A549 (cell line): Measurements from ENCODE around the gene CTTN. TPM values are rescaled to one million over a fixed set of nuclear protein-coding genes. Genes with fewer than 3 reads are reported as not detected.
"Not testable (repeated sequence)": the region's sequence is repeated elsewhere in the genome, so short reads cannot be mapped to it uniquely, and the experiment has no call there.

ENCODE experiments used
- ATAC-seq, 2 experiments: fragments of 200-7000 bp in 1 of 2; fragments of >200 bp in 1 of 2; cut with Nextera tagmentation in 1 of 2; cut with Tn5 transposase in 1 of 2; 3 replicates each; pipeline versions ENCODE4 v1.8.0 to v1.9.1; 2018 to 2020; ENCODE audit warnings: mild to moderate bottlenecking in 1 of 2, moderate library complexity in 1 of 2
- CTCF ChIA-PET: fragments of 300-600 bp; sonication (Branson Sonifier 250); formaldehyde crosslinking; extraction: SDS; loops from one replicate; lab custom pipeline; 2021; ENCODE audit warnings: antibody characterized with exemption, inconsistent platforms; lab: Yijun Ruan, JAX
- POLR2A ChIA-PET: fragments of 350-600 bp; formaldehyde crosslinking; extraction: SDS; loops from one replicate; lab custom pipeline; 2021; ENCODE audit warnings: antibody characterized with exemption, inconsistent platforms; lab: Yijun Ruan, JAX
- DNase-seq, 2 experiments: peaks; one replicate each; pipeline versions ENCODE4 v3.0.0 to v3.0.0-alpha.2; 2011 to 2016; ENCODE audit warnings: low read depth in 1 of 2, low spot score in 1 of 2
- FAIRE-seq: peaks from 2 replicates; lab custom pipeline; 2011; peaks lifted over from hg19 to GRCh38; lab: Jason Lieb, UNC
- H3K27ac ChIP-seq, 2 experiments: fragments of >200 bp; sonication (Bioruptor Twin); formaldehyde crosslinking; 3 replicates each; pipeline ENCODE4 v1.5.1; 2016 to 2017
- H3K4me1 ChIP-seq: fragments of >200 bp; sonication (Bioruptor Twin); formaldehyde crosslinking; 3 replicates; pipeline ENCODE4 v1.6.1; 2016
- H3K4me2 ChIP-seq: fragments of >200 bp; sonication (Bioruptor Twin); formaldehyde crosslinking; 3 replicates; pipeline ENCODE4 v1.6.1; 2016
- H3K4me3 ChIP-seq: fragments of >200 bp; sonication (Bioruptor Twin); formaldehyde crosslinking; 3 replicates; pipeline ENCODE4 v1.5.1; 2016
- H3K9me3 ChIP-seq: fragments of >200 bp; sonication (Bioruptor Twin); formaldehyde crosslinking; 3 replicates; pipeline ENCODE4 v1.6.1; 2016
- CEBPB ChIP-seq, 2 experiments: fragments of >200 bp in 1 of 2; sonication (Bioruptor Twin) in 1 of 2; formaldehyde crosslinking in 1 of 2; IDR thresholded peaks; 2 replicates each; pipeline ENCODE4 v1.6.1; 2012 to 2016
- EHMT2 ChIP-seq: fragments of 200-600 bp; sonication (generic); IDR thresholded peaks from 2 replicates; pipeline ENCODE4 v1.6.1; 2016; ENCODE audit warnings: antibody characterized with exemption, low read depth, mild to moderate bottlenecking, moderate library complexity
- EP300 ChIP-seq, 2 experiments: fragments of >200 bp; sonication (Bioruptor Twin); formaldehyde crosslinking; IDR thresholded peaks; 2 replicates in 1 of 2; 3 replicates in 1 of 2; pipeline ENCODE4 v1.6.1; 2016 to 2017
- FOSL2 ChIP-seq, 2 experiments: fragments of 450-650 bp in 1 of 2; fragments of >200 bp in 1 of 2; sonication (Bioruptor Twin) in 1 of 2; formaldehyde crosslinking; IDR thresholded peaks; 2 replicates each; pipeline versions ENCODE4 v1.5.0 to v1.6.1; 2016 to 2020; ENCODE audit warnings: mild to moderate bottlenecking in 1 of 2, moderate library complexity in 1 of 2
- GATA3 ChIP-seq: IDR thresholded peaks from 2 replicates; pipeline ENCODE4 v1.6.1; 2012; ENCODE audit warnings: borderline replicate concordance
- HEYL ChIP-seq: fragments of 250-450 bp; sonication (Bioruptor Pico); IDR thresholded peaks from 2 replicates; pipeline ENCODE4 v1.8.0; 2021; ENCODE audit warnings: mild to moderate bottlenecking, moderate library complexity
- HOXB13 ChIP-seq: fragments of 250-450 bp; sonication (Bioruptor Pico); IDR thresholded peaks from 2 replicates; pipeline ENCODE4 v1.5.0; 2020; ENCODE audit warnings: low read depth, mild to moderate bottlenecking, moderate library complexity
- HOXB5 ChIP-seq: fragments of 250-450 bp; sonication (Bioruptor Pico); IDR thresholded peaks from 2 replicates; pipeline ENCODE4 v1.5.0; 2020; ENCODE audit warnings: mild to moderate bottlenecking, moderate library complexity
- JUNB ChIP-seq: fragments of >200 bp; sonication (Bioruptor Twin); formaldehyde crosslinking; IDR thresholded peaks from 2 replicates; pipeline ENCODE4 v1.6.1; 2016
- KDM5A ChIP-seq: fragments of 200-600 bp; sonication (generic); IDR thresholded peaks from 2 replicates; pipeline ENCODE4 v1.6.1; 2016; ENCODE audit warnings: antibody characterized with exemption, mild to moderate bottlenecking
- MAFK ChIP-seq: fragments of 450-650 bp; IDR thresholded peaks from 2 replicates; pipeline ENCODE4 v1.6.1; 2014; ENCODE audit not compliant: partially characterized antibody
- NFE2L2 ChIP-seq: fragments of 150-350 bp; conservative IDR thresholded peaks from 2 replicates; pipeline ENCODE4 v1.6.1; 2014; ENCODE audit warnings: low read length
- PHF8 ChIP-seq: fragments of 200-600 bp; sonication (generic); IDR thresholded peaks from 2 replicates; pipeline ENCODE4 v1.6.1; 2016; ENCODE audit warnings: low read depth, mild to moderate bottlenecking, antibody characterized with exemption, moderate library complexity, borderline replicate concordance
- TFCP2L1 ChIP-seq: fragments of 250-450 bp; sonication (Bioruptor Pico); IDR thresholded peaks from 2 replicates; pipeline ENCODE4 v1.5.0; 2021; ENCODE audit warnings: mild to moderate bottlenecking
- TP53 ChIP-seq: fragments of 250-450 bp; sonication (Bioruptor Pico); IDR thresholded peaks from 2 replicates; pipeline ENCODE4 v1.5.0; 2021; ENCODE audit warnings: mild to moderate bottlenecking, moderate library complexity
- ZFP36 ChIP-seq: fragments of 450-650 bp; IDR thresholded peaks from 2 replicates; pipeline ENCODE4 v1.6.1; 2014; ENCODE audit warnings: borderline replicate concordance; ENCODE audit not compliant: partially characterized antibody
- WGBS: methylation state at CpG from one replicate; pipeline ENCODE4 v1.1.6; 2017; ENCODE audit errors: missing lambda C conversion rate; 5-methylcytosine and 5-hydroxymethylcytosine counted together
- polyA plus RNA-seq, 4 experiments: library from polyadenylated mRNA; depleted of rRNA in 3 of 4; stranded (reverse); fragments of >200 nt; fragmentation: RNase III in 1 of 4; extraction: RNeasy Plus Mini Kit Qiagen cat#74134 plus additional on column Dnase treatment in 1 of 4; gene quantifications; 2 replicates in 3 of 4; 3 replicates in 1 of 4; pipeline ENCODE4 v1.2.3, GENCODE V29; 2011 to 2017
- TF ChIP-seq, protein P1 (sequence below): fragments of 450-650 bp; IDR thresholded peaks from 2 replicates; pipeline ENCODE4 v1.6.1; 2014; ENCODE audit warnings: antibody characterized with exemption
- TF ChIP-seq, protein P2 (sequence below): fragments of 250-450 bp; sonication (Bioruptor Pico); IDR thresholded peaks from 2 replicates; pipeline ENCODE4 v1.5.0; 2020; ENCODE audit warnings: low read depth, mild to moderate bottlenecking, moderate library complexity
- TF ChIP-seq, protein P3 (sequence below): fragments of 250-450 bp; sonication (Bioruptor Pico); IDR thresholded peaks from 2 replicates; pipeline ENCODE4 v1.5.0; 2021; ENCODE audit warnings: mild to moderate bottlenecking, moderate library complexity, borderline replicate concordance

The CTTN gene
- polyA plus RNA-seq, 2 of the 4 experiments (the other 2 are of a cell fraction): 140 to 214 TPM

DNA sequence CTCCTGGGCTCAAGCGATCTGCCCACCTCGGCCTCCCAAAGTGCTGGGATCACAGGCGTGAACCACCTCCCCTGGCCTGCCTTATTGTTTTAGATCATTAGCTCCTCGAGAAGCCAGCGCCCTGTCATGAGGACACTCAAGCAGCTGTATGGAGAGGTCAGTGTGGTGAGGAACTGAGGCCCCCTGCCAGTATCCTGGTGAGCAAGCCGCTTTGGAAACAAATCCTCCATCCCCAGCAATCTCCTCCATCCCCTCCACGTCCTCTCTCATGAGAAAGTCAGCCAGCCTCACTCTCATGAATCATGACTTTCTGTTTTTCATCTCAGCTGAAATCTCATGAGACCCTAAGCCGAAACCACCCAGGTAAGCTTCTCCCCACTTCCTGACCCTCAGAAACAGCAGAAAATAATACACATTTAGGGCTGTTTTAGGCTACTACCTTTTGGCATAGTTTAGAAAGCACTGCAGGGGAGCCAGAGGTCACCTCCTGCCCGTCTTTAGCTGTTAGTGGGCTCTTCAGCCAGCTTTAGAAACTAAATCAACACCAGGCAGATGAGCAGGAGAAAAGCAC lies 56.0 kb downstream of the CTTN start:
- Histone ChIP-seq H3K4me2 (no peak overlapping the region), H3K4me3 (no peak overlapping the region), H3K27ac (no peak overlapping the region), H3K4me1 (peaks cover 8% of the 10 kb centered on the region), H3K9me3 (peaks cover 13% of the 10 kb centered on the region)
- ChIA-PET POLR2A (no interaction called here), CTCF (interaction anchor here (1.3 to 3.7 kb wide), 2 partner anchors 14 to 361 kb away, joined by 3 to 20 read pairs; no protein-coding TSS in a partner anchor)
- 78% methylated on average over 9 of the region's 9 CpGs for WGBS
- TF ChIP-seq EHMT2 (no peak), KDM5A (no peak)
- FAIRE-seq: no peak
- ATAC-seq: no peak
- DNase-seq: no peak

DNA sequence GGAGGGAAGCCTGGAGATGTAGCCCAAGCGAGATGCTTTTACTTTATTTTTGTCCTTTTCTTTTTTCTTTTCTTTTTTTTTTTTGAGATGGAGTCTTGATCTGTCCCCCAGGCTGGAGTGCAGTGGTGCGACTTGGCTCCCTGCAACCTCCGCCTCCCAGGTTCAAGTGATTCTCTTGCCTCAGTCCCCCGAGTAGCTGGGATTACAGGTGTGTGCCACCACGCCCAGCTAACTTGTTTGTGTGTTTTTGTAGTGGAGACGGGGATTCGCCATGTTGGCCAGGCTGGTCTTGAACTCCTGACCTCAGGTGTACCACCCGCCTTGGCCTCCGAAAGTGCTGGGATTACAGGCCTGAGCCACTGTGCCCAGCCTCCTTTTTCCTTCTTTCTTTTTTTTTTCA lies 56.5 kb downstream of the CTTN start:
- DNase-seq, ATAC-seq, H3K4me3 ChIP-seq, H3K27ac ChIP-seq, H3K9me3 ChIP-seq, H3K4me1 ChIP-seq, POLR2A ChIA-PET, FAIRE-seq, H3K4me2 ChIP-seq: not testable (repeated sequence)
- CTCF ChIA-PET: interaction anchor here (0.6 to 3.7 kb wide), 3 partner anchors 13 to 360 kb away, joined by 3 to 20 read pairs (median 5); no protein-coding TSS in a partner anchor
- WGBS: 87% methylated on average over 9 of the region's 9 CpGs

DNA sequence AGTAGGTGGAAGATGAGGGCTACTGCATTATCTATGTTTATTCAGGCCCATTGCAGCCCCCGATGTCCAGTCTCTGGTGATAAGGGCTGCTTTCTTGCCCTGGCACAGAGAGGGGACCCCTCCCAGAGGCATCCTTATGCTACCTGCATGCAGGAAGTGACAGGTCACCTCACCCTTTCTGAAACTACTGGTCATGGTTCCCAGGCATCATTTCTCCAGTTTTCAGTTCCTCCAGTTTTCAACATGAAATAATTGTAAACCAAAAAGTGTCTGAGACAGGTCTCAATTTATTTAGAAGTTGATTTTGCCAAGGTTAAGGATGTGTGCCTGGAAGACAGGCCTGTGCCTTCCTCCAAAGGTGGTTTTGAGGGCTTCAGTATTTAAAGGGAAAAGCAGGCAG lies 57.0 kb downstream of the CTTN start:
- no peak for FAIRE-seq
- ChIA-PET CTCF (interaction anchor here (0.6 to 3.7 kb wide), 3 partner anchors 12 to 53 kb away, joined by 3 to 20 read pairs (median 5); no protein-coding TSS in a partner anchor), POLR2A (no interaction called here)
- TF ChIP-seq, protein P1, sequence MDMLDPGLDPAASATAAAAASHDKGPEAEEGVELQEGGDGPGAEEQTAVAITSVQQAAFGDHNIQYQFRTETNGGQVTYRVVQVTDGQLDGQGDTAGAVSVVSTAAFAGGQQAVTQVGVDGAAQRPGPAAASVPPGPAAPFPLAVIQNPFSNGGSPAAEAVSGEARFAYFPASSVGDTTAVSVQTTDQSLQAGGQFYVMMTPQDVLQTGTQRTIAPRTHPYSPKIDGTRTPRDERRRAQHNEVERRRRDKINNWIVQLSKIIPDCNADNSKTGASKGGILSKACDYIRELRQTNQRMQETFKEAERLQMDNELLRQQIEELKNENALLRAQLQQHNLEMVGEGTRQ: no peak
- TF ChIP-seq MAFK (no peak), HOXB5 (CRISPR knock-in tag) (no peak), HOXB13 (CRISPR knock-in tag) (no peak), TFCP2L1 (CRISPR knock-in tag) (no peak), JUNB (no peak), GATA3 (no peak), ZFP36 (no peak), HEYL (CRISPR knock-in tag) (no peak), TP53 (CRISPR knock-in tag) (no peak), FOSL2 (IDR thresholded peaks at IDR 0.05) (no peak), FOSL2 (CRISPR knock-in tag; IDR thresholded peaks at IDR 0.05) (no peak), PHF8 (no peak), CEBPB (IDR thresholded peaks at IDR 0.05) (no peak)
- TF ChIP-seq, protein P2, sequence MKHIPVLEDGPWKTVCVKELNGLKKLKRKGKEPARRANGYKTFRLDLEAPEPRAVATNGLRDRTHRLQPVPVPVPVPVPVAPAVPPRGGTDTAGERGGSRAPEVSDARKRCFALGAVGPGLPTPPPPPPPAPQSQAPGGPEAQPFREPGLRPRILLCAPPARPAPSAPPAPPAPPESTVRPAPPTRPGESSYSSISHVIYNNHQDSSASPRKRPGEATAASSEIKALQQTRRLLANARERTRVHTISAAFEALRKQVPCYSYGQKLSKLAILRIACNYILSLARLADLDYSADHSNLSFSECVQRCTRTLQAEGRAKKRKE: no peak
- no peak overlapping the region for H3K27ac ChIP-seq
- H3K4me2 ChIP-seq: no peak overlapping the region
- ATAC-seq: no peak
- DNase-seq: no peak
- peaks cover 8% of the 10 kb centered on the region for H3K4me1 ChIP-seq
- WGBS: 90% methylated on average over 1 of the region's 1 CpG
- H3K4me3 ChIP-seq: no peak overlapping the region
- H3K9me3 ChIP-seq: peaks cover 3% of the 10 kb centered on the region; the same call in 1 of the 3 replicates

DNA sequence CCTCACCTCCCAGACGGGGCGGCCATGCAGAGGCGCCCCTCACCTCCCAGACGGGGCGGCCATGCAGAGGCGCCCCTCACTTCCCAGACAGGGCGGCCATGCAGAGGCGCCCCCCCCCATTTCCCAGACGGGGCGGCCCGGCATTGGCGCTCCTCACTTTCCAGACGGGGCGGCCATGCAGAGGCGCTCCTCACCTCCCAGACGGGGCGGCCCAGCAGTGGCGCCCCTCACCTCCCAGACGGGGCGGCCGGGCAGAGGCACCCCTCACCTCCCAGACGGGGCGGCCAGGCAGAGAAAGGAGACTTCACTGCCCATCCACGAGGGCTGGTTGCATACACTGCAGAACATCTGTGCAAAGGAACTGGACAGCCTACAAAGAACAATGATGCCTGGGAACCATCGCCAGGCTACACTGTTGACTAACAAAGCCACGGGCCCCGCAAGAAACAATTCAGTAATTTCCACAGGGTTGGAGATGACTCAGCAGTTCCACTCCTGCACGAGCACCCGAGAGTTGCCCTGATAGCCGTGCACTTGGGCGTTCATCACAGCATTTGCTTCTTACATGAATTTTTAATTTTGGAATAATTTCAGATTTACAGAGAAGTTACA lies 58.7 kb downstream of the CTTN start:
- ATAC-seq (peak; percentile 30 to 43; a peak in 3 of 6 replicates), FAIRE-seq (no peak)
- 81% methylated on average over 21 of the region's 31 CpGs for WGBS

More for the DNA sequence above, 58.7 kb downstream of the CTTN start:
- TF ChIP-seq MAFK: peak; percentile 91
- peak; percentile 76 for TF ChIP-seq NFE2L2
- TF ChIP-seq, protein P3, sequence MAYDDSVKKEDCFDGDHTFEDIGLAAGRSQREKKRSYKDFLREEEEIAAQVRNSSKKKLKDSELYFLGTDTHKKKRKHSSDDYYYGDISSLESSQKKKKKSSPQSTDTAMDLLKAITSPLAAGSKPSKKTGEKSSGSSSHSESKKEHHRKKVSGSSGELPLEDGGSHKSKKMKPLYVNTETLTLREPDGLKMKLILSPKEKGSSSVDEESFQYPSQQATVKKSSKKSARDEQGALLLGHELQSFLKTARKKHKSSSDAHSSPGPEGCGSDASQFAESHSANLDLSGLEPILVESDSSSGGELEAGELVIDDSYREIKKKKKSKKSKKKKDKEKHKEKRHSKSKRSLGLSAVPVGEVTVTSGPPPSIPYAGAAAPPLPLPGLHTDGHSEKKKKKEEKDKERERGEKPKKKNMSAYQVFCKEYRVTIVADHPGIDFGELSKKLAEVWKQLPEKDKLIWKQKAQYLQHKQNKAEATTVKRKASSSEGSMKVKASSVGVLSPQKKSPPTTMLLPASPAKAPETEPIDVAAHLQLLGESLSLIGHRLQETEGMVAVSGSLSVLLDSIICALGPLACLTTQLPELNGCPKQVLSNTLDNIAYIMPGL (CRISPR knock-in tag): no peak
- no peak for TF ChIP-seq EP300 (IDR thresholded peaks at IDR 0.05)
- Histone ChIP-seq H3K27ac (peak overlapping the region; percentile 25 to 55; a peak in 3 of 6 replicates), H3K4me3 (no peak overlapping the region), H3K4me1 (peaks cover 8% of the 10 kb centered on the region), H3K4me2 (peak overlapping the region; percentile 22; the same call in 1 of the 3 replicates), H3K9me3 (no peaks in the 10 kb centered on the region)
- DNase-seq: peak in 1 of 2 experiments; percentile 37
- ChIA-PET CTCF (interaction anchor here (0.7 kb wide), 1 partner anchor 287 kb away, joined by 3 read pairs; no protein-coding TSS in a partner anchor), POLR2A (no interaction called here)
